Heart left ventricle (tissue), 16 donors: ENCODE measurements around the gene SLC30A10. TPM values are rescaled to one million over a fixed set of nuclear protein-coding genes. Genes with fewer than 3 reads are reported as not detected.
"Not testable (repeated sequence)": the region's sequence is repeated elsewhere in the genome, so short reads cannot be mapped to it uniquely, and the experiment has no call there.

Experiments used
- ATAC-seq, 4 donors: fragments of 200-7000 bp; cut with Tn5 transposase; one replicate each; pipeline ENCODE4 v1.9.1; 2020 to 2022; ENCODE audit warnings: moderate library complexity in 4 of 4, mild to moderate bottlenecking in 3 of 4, moderate number of reproducible peaks in 1 of 4
- DNase-seq, 5 donors: peaks; one replicate each; pipeline ENCODE4 v3.0.0-alpha.2; 2020
- H3K27ac ChIP-seq, 12 donors: fragments of 200-600 bp; sonication (generic) in 4 of 12; one replicate each; pipeline versions ENCODE4 v1.5.0 to v1.8.0; 2016 to 2022; ENCODE audit warnings: mild to moderate bottlenecking in 2 of 12
- H3K27me3 ChIP-seq, 9 donors: fragments of 200-600 bp; sonication (generic) in 2 of 9; one replicate each; pipeline versions ENCODE4 v1.5.1 to v1.8.0; 2016 to 2022; ENCODE audit warnings: mild to moderate bottlenecking in 3 of 9
- H3K36me3 ChIP-seq, 9 donors: fragments of 200-600 bp; sonication (generic) in 2 of 9; one replicate each; pipeline versions ENCODE4 v1.5.0 to v1.8.0; 2018 to 2022; ENCODE audit warnings: mild to moderate bottlenecking in 2 of 9
- H3K4me1 ChIP-seq, 12 donors: fragments of 200-600 bp; sonication (generic) in 4 of 12; one replicate each; pipeline versions ENCODE4 v1.5.0 to v1.8.0; 2016 to 2022; ENCODE audit warnings: mild to moderate bottlenecking in 3 of 12
- H3K4me3 ChIP-seq, 12 donors: fragments of 200-600 bp; sonication (generic) in 4 of 12; one replicate each; pipeline versions ENCODE4 v1.5.0 to v1.8.0; 2017 to 2022; ENCODE audit warnings: mild to moderate bottlenecking in 9 of 12, moderate library complexity in 4 of 12
- H3K9me3 ChIP-seq, 12 donors: fragments of 200-600 bp; sonication (generic) in 4 of 12; one replicate each; pipeline versions ENCODE4 v1.5.0 to v1.8.0; 2016 to 2022; ENCODE audit warnings: mild to moderate bottlenecking in 1 of 12
- CTCF ChIP-seq, 12 donors: fragments of 200-600 bp; sonication (generic) in 4 of 12; IDR thresholded peaks; one replicate each; pipeline versions ENCODE4 v1.5.0 to v1.8.0; 2018 to 2022; ENCODE audit warnings: antibody characterized with exemption in 12 of 12, mild to moderate bottlenecking in 5 of 12
- POLR2A ChIP-seq, 2 donors: fragments of 450-650 bp; IDR thresholded peaks; one replicate each; pipeline ENCODE4 v1.6.1; 2017; ENCODE audit warnings: antibody characterized with exemption in 2 of 2, mild to moderate bottlenecking in 2 of 2, moderate library complexity in 2 of 2
- WGBS, 4 donors: extraction: QIAGEN DNeasy Blood & Tissue Kit in 2 of 4; methylation state at CpG; one replicate each; pipeline versions ENCODE4 v1.1.5 to v1.1.7; 2013 to 2018; 5-methylcytosine and 5-hydroxymethylcytosine counted together
- intact Hi-C, 10 donors: fragments of 100-400 bp; cut with DNase I; formaldehyde crosslinking; loops; one replicate each; pipeline versions ENCODE4 v1.11.1 to v1.14.2; 2022
- polyA plus RNA-seq, 2 donors: library from polyadenylated mRNA; stranded (reverse); fragments of 200-250 nt; gene quantifications; one replicate each; pipeline ENCODE4 v1.2.3, GENCODE V29; 2013
- total RNA-seq, 9 donors: library from RNA; depleted of rRNA in 2 of 9; stranded (reverse); fragments of >200 nt in 2 of 9; fragmentation: NEBNext Ultra II Directional in 3 of 9; extraction: Animal tissue kit (Norgen Biotek cat#: 25700) in 3 of 9; gene quantifications; one replicate each; pipeline versions ENCODE4 v1.1.0 to v1.2.4, GENCODE V29; 2016 to 2023
- donor health status: ischemic (EF 13 %, LVEDD 7.1; RV severe dilation, severe dysfunction).
- donor health status: healthy with polysubstance abuse.
- donor health status: DM: no; HTN: yes; CAD: no.
- donor health status: DM: no; HTN: no; CAD: no.
- donor health status: ischemic (EF 25% LVEDD 6.9; RV normal size, moderate dysfunction).
- donor health status: ischemic (EF 25% LVEDD 5.7; RV mildly dilated, moderate dysfunction).
- donor health status: healthy.
- donor health status: DM: yes; HTN: yes; CAD: no.
- donor health status: ischemic (EF 35%, LVEDD 5.7; RV mildly dilated, moderate dysfunction).
- donor health status: nonischemic (EF 11% LVEDD 7.7; RV severe dilation, severe dysfunction).
- donor health status: DM: yes; HTN: yes; CAD: no.
- donor health status: PGD.
- donor health status: ischemic (EF 29% LVEDD 5.4; RV normal size, mild dysfunction).
- donor health status: nonischemic (EF 23%, LVEDD 6.1; RV moderate dilation, normal function).

Gene SLC30A10
- total and polyA plus RNA-seq, 11 donors, result 0.08 to 0.55 (median 0.16) TPM; not detected in 6

DNA sequence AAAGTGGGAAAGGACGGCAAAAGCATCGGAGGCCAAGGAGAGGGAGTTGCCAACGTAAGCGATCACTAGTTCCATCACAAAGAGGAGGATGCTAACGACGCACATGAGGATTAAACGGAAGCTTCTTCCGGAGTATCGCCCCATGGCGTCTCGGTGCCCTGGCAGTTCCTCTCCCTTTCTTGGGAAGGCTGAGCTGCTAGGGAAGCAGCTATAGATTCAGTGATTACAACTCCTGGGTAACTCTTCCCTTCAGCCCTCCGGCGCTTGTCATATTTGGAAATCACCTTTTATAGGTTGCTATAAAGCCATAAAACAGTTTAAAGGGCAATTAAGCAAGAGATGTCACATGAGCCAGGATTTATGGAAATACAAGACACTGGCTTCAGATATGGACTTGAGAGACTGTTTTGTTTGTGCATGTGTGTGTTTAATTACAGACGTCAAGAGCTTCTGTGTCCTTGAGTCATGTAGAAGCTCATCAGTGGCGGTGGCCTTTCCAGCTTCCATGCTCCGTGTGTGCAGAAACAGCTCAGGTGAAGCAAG lies 30.6 kb upstream of the SLC30A10 start:
- Histone ChIP-seq H3K27ac (no peak overlapping the region), H3K4me1 (no peaks in the 10 kb centered on the region), H3K4me3 (no peak overlapping the region), H3K27me3 (no peaks in the 10 kb centered on the region), H3K36me3 (no peaks in the 10 kb centered on the region), H3K9me3 (no peaks in the 10 kb centered on the region)
- ATAC-seq (no peak), DNase-seq (no peak)
- TF ChIP-seq CTCF (IDR thresholded peaks at IDR 0.05) (no peak), POLR2A (IDR thresholded peaks at IDR 0.05) (no peak)
- intact Hi-C loops, result no loop called here
- WGBS, 4 donors, result 89 to 93% (median 92%) methylated on average over 16 of the region's 16 CpGs

- no peak for DNase-seq
- no peak for ATAC-seq
- Histone ChIP-seq H3K36me3 (no peaks in the 10 kb centered on the region), H3K4me3 (no peak overlapping the region), H3K27ac (no peak overlapping the region), H3K4me1 (no peaks in the 10 kb centered on the region), H3K9me3 (no peaks in the 10 kb centered on the region), H3K27me3 (no peaks in the 10 kb centered on the region)
- TF ChIP-seq CTCF (IDR thresholded peaks at IDR 0.05) (no peak), POLR2A (IDR thresholded peaks at IDR 0.05) (no peak)
- intact Hi-C loops, result no loop called here
- WGBS, 4 donors, result 80 to 89% (median 84%) methylated on average over 11 of the region's 11 CpGs
These were observed 26.5 kb upstream of the SLC30A10 start for GRCh38 chr1:219954736-219955421.

DNA sequence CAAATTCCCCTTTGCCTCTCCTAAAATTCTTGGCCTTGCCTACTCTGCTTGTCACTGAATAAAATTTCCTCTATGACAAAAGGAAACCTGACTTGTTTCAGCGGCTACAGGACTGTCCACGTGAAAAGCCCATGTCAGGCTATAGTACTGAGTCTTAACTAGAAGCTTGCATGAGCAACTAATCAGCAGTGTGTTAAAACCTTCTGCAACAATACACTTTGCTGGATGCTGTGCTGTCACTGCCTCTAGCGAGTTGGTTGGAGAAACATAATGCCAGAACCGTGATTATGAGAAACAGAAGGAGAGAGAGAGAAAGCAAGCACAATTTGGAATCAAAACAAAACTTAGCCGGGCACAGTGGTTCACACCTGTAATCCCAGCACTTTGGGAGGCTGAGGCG lies 25.7 kb upstream of the SLC30A10 start:
- Histone ChIP-seq H3K27me3 (no peaks in the 10 kb centered on the region), H3K27ac (no peak overlapping the region), H3K9me3 (no peaks in the 10 kb centered on the region), H3K36me3 (no peaks in the 10 kb centered on the region), H3K4me3 (no peak overlapping the region), H3K4me1 (no peaks in the 10 kb centered on the region)
- intact Hi-C loops, result no loop called here
- WGBS, 4 donors, result 83 to 89% (median 87%) methylated on average over 6 of the region's 6 CpGs
- ATAC-seq (no peak), DNase-seq (no peak)
- TF ChIP-seq CTCF (IDR thresholded peaks at IDR 0.05) (no peak), POLR2A (IDR thresholded peaks at IDR 0.05) (no peak)

DNA sequence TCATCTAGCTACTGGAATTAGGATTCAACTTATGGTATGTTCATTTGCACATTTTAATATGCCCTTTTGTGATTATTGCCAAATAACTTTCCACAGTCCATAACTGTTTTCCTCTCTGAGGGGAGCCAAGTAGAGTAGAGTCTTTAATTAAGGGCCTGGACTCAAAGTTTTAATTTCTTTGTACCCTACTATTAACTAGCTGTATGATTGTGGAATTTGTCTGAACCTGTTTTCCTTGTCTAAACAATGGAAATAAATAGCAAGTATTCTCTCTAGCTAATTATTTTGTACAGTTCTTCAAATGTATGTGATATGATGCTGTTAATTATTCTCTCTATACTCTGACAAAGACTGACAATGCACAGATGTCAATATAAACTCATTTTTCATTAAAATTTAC lies 24.0 kb upstream of the SLC30A10 start:
- no peaks in the 10 kb centered on the region for H3K36me3 ChIP-seq
- intact Hi-C loops, result no loop called here
- DNase-seq (no peak), ATAC-seq (no peak)
- no peak overlapping the region for H3K4me3 ChIP-seq
- H3K4me1 ChIP-seq, result no peaks in the 10 kb centered on the region
- H3K27me3 ChIP-seq, result no peaks in the 10 kb centered on the region
- no peaks in the 10 kb centered on the region for H3K9me3 ChIP-seq
- no peak overlapping the region for H3K27ac ChIP-seq
- TF ChIP-seq POLR2A (IDR thresholded peaks at IDR 0.05) (no peak), CTCF (IDR thresholded peaks at IDR 0.05) (no peak)

DNA sequence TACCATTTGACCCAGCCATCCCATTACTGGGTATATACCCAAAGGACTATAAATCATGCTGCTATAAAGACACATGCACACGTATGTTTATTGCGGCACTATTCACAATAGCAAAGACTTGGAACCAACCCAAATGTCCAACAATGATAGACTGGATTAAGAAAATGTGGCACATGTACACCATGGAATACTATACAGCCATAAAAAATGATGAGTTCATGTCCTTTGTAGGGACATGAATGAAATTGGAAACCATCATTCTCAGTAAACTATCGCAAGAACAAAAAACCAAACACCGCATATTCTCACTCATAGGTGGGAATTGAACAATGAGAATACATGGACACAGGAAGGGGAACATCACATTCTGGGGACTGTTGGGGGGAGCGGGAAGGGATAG lies 20.9 kb upstream of the SLC30A10 start:
- H3K4me1 ChIP-seq, H3K27me3 ChIP-seq, ATAC-seq, intact Hi-C loops, H3K9me3 ChIP-seq, H3K4me3 ChIP-seq, H3K27ac ChIP-seq, H3K36me3 ChIP-seq, DNase-seq: not testable (repeated sequence)
- WGBS, 4 donors, result 83 to 97% (median 91%) methylated on average over 3 to 5 of the region's 5 CpGs

DNA sequence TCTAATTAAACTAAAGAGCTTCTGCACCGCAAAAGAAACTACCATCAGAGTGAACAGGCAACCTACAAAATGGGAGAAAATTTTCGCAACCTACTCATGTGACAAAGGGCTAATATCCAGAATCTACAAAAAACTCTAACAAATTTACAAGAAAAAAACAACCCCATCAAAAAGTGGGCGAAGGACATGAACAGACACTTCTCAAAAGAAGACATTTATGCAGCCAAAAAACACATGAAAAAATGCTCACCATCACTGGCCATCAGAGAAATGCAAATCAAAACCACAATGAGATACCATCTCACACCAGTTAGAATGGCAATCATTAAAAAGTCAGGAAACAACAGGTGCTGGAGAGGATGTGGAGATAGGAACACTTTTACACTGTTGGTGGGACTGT lies 20.4 kb upstream of the SLC30A10 start:
- WGBS, 4 donors, result 91 to 94% (median 93%) methylated on average over 3 of the region's 3 CpGs
- DNase-seq, H3K27me3 ChIP-seq, H3K4me3 ChIP-seq, H3K27ac ChIP-seq, H3K4me1 ChIP-seq, H3K9me3 ChIP-seq, intact Hi-C loops, ATAC-seq, H3K36me3 ChIP-seq: not testable (repeated sequence)
